GM18951 (cell line): ENCODE results near the gene TMEM45A.

Source experiments
- POLR2A ChIP-seq: IDR thresholded peaks from 4 replicates; pipeline ENCODE4 v1.6.1; 2011; ENCODE audit warnings: mild to moderate bottlenecking; ENCODE audit not compliant: insufficient read length, insufficient read depth; ENCODE audit errors: extremely low read depth
- in situ Hi-C: fragments of 300-500 bp; cut with MboI; formaldehyde crosslinking; loops from one replicate; pipeline ENCODE4 v1.12.0; 2022; ENCODE audit warnings: low sequenced_read_pairs, mixed read lengths, inconsistent platforms; ENCODE audit not compliant: unreplicated experiment

TMEM45A gene

GRCh38 chr3:100606894-100607512 lies 114.6 kb downstream of the TMEM45A start:
- no peak for TF ChIP-seq POLR2A
- in situ Hi-C loops, result no loop called here

GRCh38 chr3:100609305-100609704 lies 116.9 kb downstream of the TMEM45A start, which contains the start of gene ADGRG7:
Gene ADGRG7 (plus strand): TSS chr3:100609601. CDS start chr3:100609857, 256 bp downstream.
- in situ Hi-C loops, result no loop called here
- no peak for TF ChIP-seq POLR2A

- TF ChIP-seq POLR2A, result no peak
- in situ Hi-C loops, result no loop called here
Measured at GRCh38 chr3:100609963-100610362, 117.5 kb downstream of the TMEM45A start.

GRCh38 chr3:100611221-100611620 lies 118.8 kb downstream of the TMEM45A start:
- in situ Hi-C loops, result no loop called here
- TF ChIP-seq POLR2A, result no peak

- no peak for TF ChIP-seq POLR2A
- in situ Hi-C loops, result no loop called here
Measured at GRCh38 chr3:100613721-100614390, 121.4 kb downstream of the TMEM45A start.

GRCh38 chr3:100614941-100615340 lies 122.5 kb downstream of the TMEM45A start:
- in situ Hi-C loops, result no loop called here
- TF ChIP-seq POLR2A, result no peak

- no peak for TF ChIP-seq POLR2A
Measured at GRCh38 chr3:100615684-100616083, 123.3 kb downstream of the TMEM45A start.

GRCh38 chr3:100621251-100621650 lies 128.8 kb downstream of the TMEM45A start:
- no peak for TF ChIP-seq POLR2A
- in situ Hi-C loops, result no loop called here

More at GRCh38 chr3:100615684-100616083, 123.3 kb downstream of the TMEM45A start:
- in situ Hi-C loops, result no loop called here
